KMS-11 (cell line): Measurements from ENCODE around the gene IGSF23.
"Not testable (repeated sequence)": the region's sequence is repeated elsewhere in the genome, so short reads cannot be mapped to it uniquely, and the experiment has no call there.

Source experiments
- H2AFZ ChIP-seq: fragments of 200-600 bp; sonication (generic); 2 replicates; pipeline ENCODE4 v1.6.1; 2016; ENCODE audit warnings: antibody characterized with exemption, mixed run types, low read depth
- H3K27ac ChIP-seq: fragments of 200-600 bp; sonication (generic); 2 replicates; pipeline ENCODE4 v1.6.1; 2016; ENCODE audit warnings: mild to moderate bottlenecking, mixed run types
- H3K27me3 ChIP-seq: fragments of 200-600 bp; sonication (generic); 2 replicates; pipeline ENCODE4 v1.6.1; 2017; ENCODE audit warnings: mild to moderate bottlenecking, low read depth, mixed run types, moderate library complexity; ENCODE audit not compliant: insufficient read depth
- H3K36me3 ChIP-seq: fragments of 200-600 bp; sonication (generic); 2 replicates; pipeline ENCODE4 v1.6.1; 2017; ENCODE audit warnings: mild to moderate bottlenecking, mixed run types; ENCODE audit not compliant: insufficient read depth
- H3K4me1 ChIP-seq: fragments of 200-600 bp; sonication (generic); 2 replicates; pipeline ENCODE4 v1.6.1; 2016; ENCODE audit warnings: mild to moderate bottlenecking, low read depth, mixed run types; ENCODE audit not compliant: poor library complexity, severe bottlenecking
- H3K4me2 ChIP-seq: fragments of 200-600 bp; sonication (generic); 2 replicates; pipeline ENCODE4 v1.7.0; 2016; ENCODE audit warnings: mild to moderate bottlenecking, mixed run types
- H3K4me3 ChIP-seq: fragments of 200-600 bp; sonication (generic); IDR thresholded peaks from 2 replicates; pipeline ENCODE4 v1.6.1; 2017; ENCODE audit warnings: low read depth, low read length, mixed read lengths; ENCODE audit not compliant: insufficient read depth
- H3K79me2 ChIP-seq: fragments of 200-600 bp; sonication (generic); 2 replicates; pipeline ENCODE4 v1.6.1; 2016; ENCODE audit warnings: low read depth, mixed run types; ENCODE audit not compliant: insufficient read depth
- H3K9ac ChIP-seq: fragments of 200-600 bp; sonication (generic); 2 replicates; pipeline ENCODE4 v1.6.1; 2016; ENCODE audit warnings: mild to moderate bottlenecking, mixed run types
- H4K20me1 ChIP-seq: fragments of 200-600 bp; sonication (generic); 2 replicates; pipeline ENCODE4 v1.6.1; 2016; ENCODE audit warnings: mild to moderate bottlenecking, mixed run types; ENCODE audit not compliant: insufficient read depth
- TF ChIP-seq, protein P1 (sequence below): fragments of 200-600 bp; sonication (generic); conservative IDR thresholded peaks from 2 replicates; pipeline ENCODE4 v1.6.1; 2017; ENCODE audit warnings: low read depth, mild to moderate bottlenecking, antibody characterized with exemption, low read length, moderate library complexity, mixed read lengths

The IGSF23 gene

DNA sequence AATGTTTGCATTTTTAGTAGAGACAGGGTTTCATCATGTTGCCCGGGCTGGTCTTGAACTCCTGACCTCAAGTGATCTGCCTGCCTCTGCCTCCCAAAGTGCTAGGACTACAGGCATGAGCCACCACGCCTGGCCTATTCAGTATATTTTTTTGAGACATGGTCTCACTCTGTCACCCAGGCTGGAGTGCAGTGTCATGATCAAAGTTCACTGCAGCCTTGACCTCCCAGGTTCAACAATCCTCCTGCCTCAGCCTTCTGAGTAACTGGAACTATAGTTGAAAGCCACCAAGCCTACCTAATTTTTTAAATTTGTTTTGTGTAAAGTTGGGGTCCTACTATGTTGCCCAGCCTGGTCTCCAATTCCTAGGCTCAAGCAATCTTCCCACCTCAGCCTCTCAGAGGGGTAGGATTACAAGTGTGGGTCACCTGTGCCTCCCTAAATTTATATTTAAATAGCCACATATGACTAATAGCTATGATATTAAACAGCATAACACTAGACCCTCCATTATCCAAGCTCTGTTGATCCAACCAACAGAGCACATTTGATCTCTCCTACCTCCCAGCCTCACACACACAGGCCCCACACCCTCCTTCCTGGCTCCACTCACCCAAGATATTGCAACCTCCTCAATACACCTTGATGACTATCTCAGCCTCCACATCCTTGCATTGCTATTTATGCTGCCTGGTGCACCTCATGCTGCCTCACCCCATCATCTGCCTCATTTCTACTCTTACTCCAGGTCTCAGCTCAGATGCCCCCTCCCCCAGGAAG is 55.8 kb downstream of the IGSF23 start:
- H3K4me2 ChIP-seq: no peak overlapping the region
- no peak overlapping the region for H3K27ac ChIP-seq
- H3K4me1 ChIP-seq: no peaks in the 10 kb centered on the region
- H4K20me1 ChIP-seq: no peaks in the 10 kb centered on the region
- TF ChIP-seq, protein P1, sequence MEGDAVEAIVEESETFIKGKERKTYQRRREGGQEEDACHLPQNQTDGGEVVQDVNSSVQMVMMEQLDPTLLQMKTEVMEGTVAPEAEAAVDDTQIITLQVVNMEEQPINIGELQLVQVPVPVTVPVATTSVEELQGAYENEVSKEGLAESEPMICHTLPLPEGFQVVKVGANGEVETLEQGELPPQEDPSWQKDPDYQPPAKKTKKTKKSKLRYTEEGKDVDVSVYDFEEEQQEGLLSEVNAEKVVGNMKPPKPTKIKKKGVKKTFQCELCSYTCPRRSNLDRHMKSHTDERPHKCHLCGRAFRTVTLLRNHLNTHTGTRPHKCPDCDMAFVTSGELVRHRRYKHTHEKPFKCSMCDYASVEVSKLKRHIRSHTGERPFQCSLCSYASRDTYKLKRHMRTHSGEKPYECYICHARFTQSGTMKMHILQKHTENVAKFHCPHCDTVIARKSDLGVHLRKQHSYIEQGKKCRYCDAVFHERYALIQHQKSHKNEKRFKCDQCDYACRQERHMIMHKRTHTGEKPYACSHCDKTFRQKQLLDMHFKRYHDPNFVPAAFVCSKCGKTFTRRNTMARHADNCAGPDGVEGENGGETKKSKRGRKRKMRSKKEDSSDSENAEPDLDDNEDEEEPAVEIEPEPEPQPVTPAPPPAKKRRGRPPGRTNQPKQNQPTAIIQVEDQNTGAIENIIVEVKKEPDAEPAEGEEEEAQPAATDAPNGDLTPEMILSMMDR: no peak
- no peaks in the 10 kb centered on the region for H3K27me3 ChIP-seq
- H3K4me3 ChIP-seq: no peak overlapping the region
- no peaks in the 10 kb centered on the region for H3K79me2 ChIP-seq
- H3K9ac ChIP-seq: no peak overlapping the region
- no peaks in the 10 kb centered on the region for H3K36me3 ChIP-seq
- H2AFZ ChIP-seq: no peak overlapping the region

DNA sequence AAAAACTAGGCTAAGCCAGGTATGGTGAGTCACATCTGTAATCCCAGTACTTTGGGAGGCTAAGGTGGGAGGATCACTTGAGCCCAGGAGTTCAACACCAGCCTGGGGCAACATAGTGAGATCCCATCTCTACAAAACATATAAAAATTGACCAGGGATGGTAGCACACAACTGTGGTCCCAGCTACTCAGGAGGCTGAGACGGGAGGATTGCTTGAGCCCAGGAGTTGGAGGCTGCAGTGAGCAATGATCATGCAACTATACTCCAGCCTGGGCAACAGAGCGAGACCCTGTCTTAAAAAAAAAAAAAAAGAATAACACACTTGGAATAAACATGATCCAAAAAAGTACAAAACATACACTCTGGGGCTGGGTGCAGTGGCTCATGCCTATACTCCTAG is 56.7 kb downstream of the IGSF23 start:
- not testable (repeated sequence) for H3K79me2 ChIP-seq, H3K4me2 ChIP-seq, H3K9ac ChIP-seq, H3K27ac ChIP-seq, H2AFZ ChIP-seq, H3K27me3 ChIP-seq, H3K36me3 ChIP-seq, H3K4me3 ChIP-seq, H3K4me1 ChIP-seq, H4K20me1 ChIP-seq

DNA sequence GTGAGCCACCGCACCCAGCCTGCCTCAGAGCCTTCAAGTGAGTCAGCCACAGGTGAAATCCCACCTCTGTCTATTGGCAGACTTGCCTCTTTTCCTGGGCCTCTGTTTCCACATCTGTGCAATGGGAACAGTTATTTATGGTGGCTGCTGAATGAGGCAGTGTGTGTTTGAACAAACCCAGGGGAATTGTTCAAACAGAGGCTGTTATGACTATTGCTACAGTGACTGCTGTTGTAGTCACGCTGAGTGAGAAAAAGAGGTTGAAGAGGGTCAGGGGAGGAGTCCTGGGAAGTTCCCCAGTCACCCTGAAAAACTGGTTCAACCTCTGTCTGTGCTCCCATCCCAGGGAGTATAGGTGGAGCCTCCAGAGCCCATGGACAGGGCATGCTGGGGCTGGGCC is 58.0 kb downstream of the IGSF23 start, which contains the start of gene CEACAM19:
TSS of gene CEACAM19 (plus strand) at position 83 of the 400 bp plus-strand sequence. CDS start 450 bp downstream, outside the sequence.
- H4K20me1 ChIP-seq: no peaks in the 10 kb centered on the region
- no peak within 1 kb of the TSS for H2AFZ ChIP-seq
- no peak within 1 kb of the TSS for H3K27ac ChIP-seq
- H3K79me2 ChIP-seq: no peaks in the 10 kb centered on the region
- H3K4me2 ChIP-seq: no peak within 1 kb of the TSS
- no peak within 1 kb of the TSS for H3K9ac ChIP-seq
- no peaks in the 10 kb centered on the region for H3K36me3 ChIP-seq
- H3K27me3 ChIP-seq: no peaks in the 10 kb centered on the region
- H3K4me3 ChIP-seq: no peak within 1 kb of the TSS
- no peaks in the 10 kb centered on the region for H3K4me1 ChIP-seq
- TF ChIP-seq, protein P1: no peak

DNA sequence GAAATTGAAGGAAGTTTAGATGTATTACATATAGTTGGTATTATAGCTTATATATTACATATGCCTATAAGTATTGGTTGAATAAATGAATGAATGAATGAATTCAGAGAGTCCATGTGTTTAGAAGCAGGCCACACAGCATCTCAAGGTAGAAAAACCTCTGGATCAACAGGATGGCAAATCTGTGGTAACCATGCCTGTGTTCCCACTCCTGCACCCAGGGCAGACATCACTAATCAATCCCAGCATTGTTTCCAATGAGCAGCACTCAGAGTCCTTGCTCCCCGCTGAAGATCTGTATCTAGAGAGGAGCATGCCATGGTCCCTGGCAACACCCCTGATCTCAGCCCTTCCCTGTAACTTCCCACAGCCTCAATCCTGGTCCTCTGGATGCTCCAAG is 58.9 kb downstream of the IGSF23 start:
- Histone ChIP-seq H2AFZ (no peak overlapping the region), H3K4me3 (no peak overlapping the region), H3K9ac (no peak overlapping the region), H3K79me2 (no peaks in the 10 kb centered on the region), H3K4me1 (no peaks in the 10 kb centered on the region), H3K27ac (no peak overlapping the region), H3K4me2 (no peak overlapping the region), H3K27me3 (no peaks in the 10 kb centered on the region), H3K36me3 (no peaks in the 10 kb centered on the region), H4K20me1 (no peaks in the 10 kb centered on the region)
- TF ChIP-seq, protein P1: no peak

DNA sequence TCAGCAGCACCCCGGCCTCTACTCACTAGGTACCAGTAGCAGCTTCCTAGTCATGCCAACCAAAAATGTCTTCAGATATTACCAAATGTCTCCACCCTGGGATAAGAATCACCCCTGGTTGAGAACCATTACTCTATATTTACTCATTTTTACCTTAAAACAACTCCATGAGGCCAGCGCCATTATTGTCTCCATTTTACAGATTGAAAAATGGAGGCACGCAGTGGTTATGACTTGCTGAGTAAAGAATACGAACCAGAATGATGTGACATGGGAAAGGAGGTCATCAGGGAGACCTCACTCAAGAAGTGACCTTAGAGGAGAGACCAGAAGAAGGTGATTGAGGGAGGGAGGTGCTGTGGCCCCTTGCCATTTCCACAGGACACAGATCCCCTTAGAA is 60.1 kb downstream of the IGSF23 start:
- no peaks in the 10 kb centered on the region for H3K36me3 ChIP-seq
- H3K27me3 ChIP-seq: no peaks in the 10 kb centered on the region
- no peak overlapping the region for H2AFZ ChIP-seq
- H3K4me2 ChIP-seq: no peak overlapping the region
- H3K4me3 ChIP-seq: no peak overlapping the region
- no peak overlapping the region for H3K9ac ChIP-seq
- no peak overlapping the region for H3K27ac ChIP-seq
- H4K20me1 ChIP-seq: no peaks in the 10 kb centered on the region
- H3K4me1 ChIP-seq: no peaks in the 10 kb centered on the region
- TF ChIP-seq, protein P1: no peak
- H3K79me2 ChIP-seq: no peaks in the 10 kb centered on the region
